ENCODE results near the gene MCCC1. TPM values are rescaled to one million over a fixed set of nuclear protein-coding genes. Genes with fewer than 3 reads are reported as not detected.
A peak's percentile ranks its signal among the peaks of the same experiment; 100 is the strongest.

Gene MCCC1
- 10 to 100 TPM; 26.4 to 37.3 (median 27.8) TPM for total RNA-seq

GRCh38 chr3:183099026-183099837, at the start of gene MCCC1:
Gene MCCC1, minus strand, starts transcription at chr3:183099496. Its CDS starts 56 bp downstream, at chr3:183099440.
- Histone ChIP-seq H3K4me1 (peaks cover 12 to 29% (median 23%) of the 10 kb centered on the region in 4 donors), H3K9me3 (no peaks in the 10 kb centered on the region), H3K27ac (replicated peaks in 1 of 4) (peak within 1 kb of the TSS; percentile 89 to 96 (median 92)), H3K27me3 (no peaks in the 10 kb centered on the region), H3K36me3 (no peaks in the 10 kb centered on the region), H3K4me3 (peak within 1 kb of the TSS; percentile 87 to 97 (median 93))
- TF ChIP-seq EP300 (IDR thresholded peaks at IDR 0.05) (no peak), CTCF (IDR thresholded peaks at IDR 0.05) (peak in 1 of 3 experiments; percentile 19), POLR2A (IDR thresholded peaks at IDR 0.05; ENCODE audit: low read depth) (peak; percentile 37), POLR2AphosphoS5 (IDR thresholded peaks at IDR 0.05) (peak; percentile 95 to 97)
- under 1% methylated on average over 27 of the region's 60 CpGs for WGBS
- DNase-seq (ENCODE audit: extremely low spot score), result peak; percentile 100
- intact Hi-C loops (cut with DNase I), result no loop called here

GRCh38 chr3:183148056-183148455, 48.8 kb upstream of the MCCC1 start:
- no peaks in the 10 kb centered on the region for H3K4me1 ChIP-seq
- H3K27ac ChIP-seq (replicated peaks in 1 of 4), result no peak overlapping the region
- no peak overlapping the region for H3K4me3 ChIP-seq
- H3K9me3 ChIP-seq, result no peaks in the 10 kb centered on the region
- peaks cover 0 to 22% (median 0%) of the 10 kb centered on the region in 4 donors for H3K27me3 ChIP-seq
- 60% methylated on average over 4 of the region's 4 CpGs for WGBS
- intact Hi-C loops (cut with DNase I), result no loop called here
- no peaks in the 10 kb centered on the region for H3K36me3 ChIP-seq
- no peak for DNase-seq (ENCODE audit: extremely low spot score)
- no peak for TF ChIP-seq POLR2AphosphoS5 (IDR thresholded peaks at IDR 0.05)
- no peak for TF ChIP-seq POLR2A (IDR thresholded peaks at IDR 0.05; ENCODE audit: low read depth)
- TF ChIP-seq EP300 (IDR thresholded peaks at IDR 0.05), result no peak
- TF ChIP-seq CTCF (IDR thresholded peaks at IDR 0.05), result no peak

- Histone ChIP-seq H3K27me3 (peaks cover 0 to 21% (median 0%) of the 10 kb centered on the region in 4 donors), H3K36me3 (no peaks in the 10 kb centered on the region), H3K4me3 (no peak overlapping the region), H3K4me1 (no peaks in the 10 kb centered on the region), H3K9me3 (no peaks in the 10 kb centered on the region), H3K27ac (replicated peaks in 1 of 4) (no peak overlapping the region)
- TF ChIP-seq POLR2AphosphoS5 (IDR thresholded peaks at IDR 0.05) (no peak), EP300 (IDR thresholded peaks at IDR 0.05) (no peak), POLR2A (IDR thresholded peaks at IDR 0.05; ENCODE audit: low read depth) (no peak), CTCF (IDR thresholded peaks at IDR 0.05) (no peak)
- DNase-seq (ENCODE audit: extremely low spot score), result no peak
- WGBS, result 92% methylated on average over 1 of the region's 1 CpG
- intact Hi-C loops (cut with DNase I), result no loop called here
Observed at GRCh38 chr3:183144363-183144762, 45.1 kb upstream of the MCCC1 start.

- no peaks in the 10 kb centered on the region for H3K9me3 ChIP-seq
- TF ChIP-seq POLR2AphosphoS5 (IDR thresholded peaks at IDR 0.05), result no peak
- no peak for TF ChIP-seq EP300 (IDR thresholded peaks at IDR 0.05)
- TF ChIP-seq POLR2A (IDR thresholded peaks at IDR 0.05; ENCODE audit: low read depth), result no peak
- no peak for TF ChIP-seq CTCF (IDR thresholded peaks at IDR 0.05)
- intact Hi-C loops (cut with DNase I), result no loop called here
- no peak overlapping the region for H3K27ac ChIP-seq (replicated peaks in 1 of 4)
- no peak for DNase-seq (ENCODE audit: extremely low spot score)
- no peak overlapping the region for H3K4me3 ChIP-seq
- no peaks in the 10 kb centered on the region for H3K4me1 ChIP-seq
- H3K27me3 ChIP-seq, result peaks cover 0 to 16% (median 0%) of the 10 kb centered on the region in 4 donors
- H3K36me3 ChIP-seq, result no peaks in the 10 kb centered on the region
- 65% methylated on average over 11 of the region's 11 CpGs for WGBS
Observed at GRCh38 chr3:183142199-183142598, 42.9 kb upstream of the MCCC1 start.
